ENCODE measurements around the gene STARD6.

The STARD6 gene

DNA sequence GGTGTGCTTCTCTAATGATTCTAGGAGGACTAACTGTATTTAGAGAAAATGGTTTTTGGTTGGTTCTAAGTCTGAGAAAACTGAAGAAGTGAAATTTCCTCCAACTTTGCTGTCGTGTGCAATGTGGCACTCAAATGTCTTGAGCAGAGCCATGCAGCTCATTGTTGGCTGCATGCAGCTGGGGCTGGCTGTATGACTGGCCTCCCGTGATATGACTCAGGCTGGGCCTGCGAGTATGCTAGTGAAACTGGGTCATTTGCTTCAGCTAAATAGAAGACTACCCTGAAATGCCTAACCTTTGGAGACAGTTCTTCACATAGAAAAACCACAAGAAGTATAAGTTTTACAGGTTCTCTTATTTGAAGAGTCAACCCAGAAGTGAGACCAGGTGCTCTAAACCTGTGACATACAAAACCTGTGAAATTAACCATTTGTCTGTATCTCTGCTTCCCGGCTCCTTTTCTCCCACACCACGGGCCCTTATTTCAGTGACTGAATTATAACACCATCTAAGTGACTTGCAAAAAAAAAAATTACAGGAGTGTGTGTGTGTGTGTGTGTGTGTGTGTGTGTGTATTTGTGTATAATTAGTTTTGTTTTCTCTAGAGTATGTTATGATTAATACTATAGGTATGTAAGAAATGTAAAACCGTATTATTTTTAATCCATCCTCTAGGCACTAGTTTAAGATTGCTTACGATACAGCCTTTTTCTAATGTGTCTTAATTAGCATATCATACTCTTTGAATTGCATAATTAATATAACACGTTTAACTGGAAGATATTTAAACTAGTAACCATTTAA lies 72.5 kb downstream of the STARD6 start:
- H3K4me1 Mint-ChIP-seq = peaks cover 6% of the 10 kb centered on the region
- DNase-seq = no peak
- H3K9me3 Mint-ChIP-seq = peaks cover 29% of the 10 kb centered on the region
- H3K4me3 Mint-ChIP-seq = no peak overlapping the region
- no peak overlapping the region for H3K27ac Mint-ChIP-seq
- H3K27me3 Mint-ChIP-seq (ENCODE audit: low read depth, poor library complexity) = no peaks in the 10 kb centered on the region
- peaks cover 81% of the 10 kb centered on the region for H3K36me3 Mint-ChIP-seq (ENCODE audit: low read depth)
- TF ChIP-seq, protein P1, sequence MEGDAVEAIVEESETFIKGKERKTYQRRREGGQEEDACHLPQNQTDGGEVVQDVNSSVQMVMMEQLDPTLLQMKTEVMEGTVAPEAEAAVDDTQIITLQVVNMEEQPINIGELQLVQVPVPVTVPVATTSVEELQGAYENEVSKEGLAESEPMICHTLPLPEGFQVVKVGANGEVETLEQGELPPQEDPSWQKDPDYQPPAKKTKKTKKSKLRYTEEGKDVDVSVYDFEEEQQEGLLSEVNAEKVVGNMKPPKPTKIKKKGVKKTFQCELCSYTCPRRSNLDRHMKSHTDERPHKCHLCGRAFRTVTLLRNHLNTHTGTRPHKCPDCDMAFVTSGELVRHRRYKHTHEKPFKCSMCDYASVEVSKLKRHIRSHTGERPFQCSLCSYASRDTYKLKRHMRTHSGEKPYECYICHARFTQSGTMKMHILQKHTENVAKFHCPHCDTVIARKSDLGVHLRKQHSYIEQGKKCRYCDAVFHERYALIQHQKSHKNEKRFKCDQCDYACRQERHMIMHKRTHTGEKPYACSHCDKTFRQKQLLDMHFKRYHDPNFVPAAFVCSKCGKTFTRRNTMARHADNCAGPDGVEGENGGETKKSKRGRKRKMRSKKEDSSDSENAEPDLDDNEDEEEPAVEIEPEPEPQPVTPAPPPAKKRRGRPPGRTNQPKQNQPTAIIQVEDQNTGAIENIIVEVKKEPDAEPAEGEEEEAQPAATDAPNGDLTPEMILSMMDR (IDR thresholded peaks at IDR 0.05) = no peak

DNA sequence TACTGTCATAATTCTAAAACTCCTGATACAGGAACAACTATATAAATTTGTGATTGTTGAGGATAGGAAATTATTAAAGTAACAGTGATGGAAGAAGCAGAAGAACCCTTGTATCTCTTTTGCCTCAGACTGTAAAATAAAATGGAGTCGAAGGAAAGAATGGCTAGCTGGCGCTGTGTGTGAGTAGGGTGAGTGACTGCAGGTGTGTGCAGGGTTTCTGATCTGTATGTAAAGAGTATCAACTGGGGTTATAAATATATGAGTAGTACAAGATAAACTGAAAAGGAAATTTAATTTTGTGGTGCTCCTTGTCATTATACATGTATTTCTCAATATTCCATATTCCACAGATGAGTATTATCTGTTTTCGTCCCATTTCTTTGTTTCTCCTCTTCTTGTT lies 73.1 kb downstream of the STARD6 start:
- no peak overlapping the region for H3K4me3 Mint-ChIP-seq
- H3K27ac Mint-ChIP-seq = peak overlapping the region; percentile 17
- peaks cover 23% of the 10 kb centered on the region for H3K9me3 Mint-ChIP-seq
- TF ChIP-seq, protein P1 (IDR thresholded peaks at IDR 0.05) = no peak
- H3K4me1 Mint-ChIP-seq = peaks cover 12% of the 10 kb centered on the region
- H3K27me3 Mint-ChIP-seq (ENCODE audit: low read depth, poor library complexity) = no peaks in the 10 kb centered on the region
- no peak for DNase-seq
- H3K36me3 Mint-ChIP-seq (ENCODE audit: low read depth) = peaks cover 81% of the 10 kb centered on the region

GRCh38 chr18:54280220-54280569 lies 77.5 kb downstream of the STARD6 start:
- no peak for DNase-seq
- H3K4me1 Mint-ChIP-seq = peaks cover 15% of the 10 kb centered on the region
- H3K27me3 Mint-ChIP-seq (ENCODE audit: low read depth, poor library complexity) = no peaks in the 10 kb centered on the region
- no peaks in the 10 kb centered on the region for H3K9me3 Mint-ChIP-seq
- TF ChIP-seq, protein P1 (IDR thresholded peaks at IDR 0.05) = no peak
- peaks cover 80% of the 10 kb centered on the region for H3K36me3 Mint-ChIP-seq (ENCODE audit: low read depth)
- H3K4me3 Mint-ChIP-seq = peak overlapping the region; percentile 66
- H3K27ac Mint-ChIP-seq = peak overlapping the region; percentile 90

DNA sequence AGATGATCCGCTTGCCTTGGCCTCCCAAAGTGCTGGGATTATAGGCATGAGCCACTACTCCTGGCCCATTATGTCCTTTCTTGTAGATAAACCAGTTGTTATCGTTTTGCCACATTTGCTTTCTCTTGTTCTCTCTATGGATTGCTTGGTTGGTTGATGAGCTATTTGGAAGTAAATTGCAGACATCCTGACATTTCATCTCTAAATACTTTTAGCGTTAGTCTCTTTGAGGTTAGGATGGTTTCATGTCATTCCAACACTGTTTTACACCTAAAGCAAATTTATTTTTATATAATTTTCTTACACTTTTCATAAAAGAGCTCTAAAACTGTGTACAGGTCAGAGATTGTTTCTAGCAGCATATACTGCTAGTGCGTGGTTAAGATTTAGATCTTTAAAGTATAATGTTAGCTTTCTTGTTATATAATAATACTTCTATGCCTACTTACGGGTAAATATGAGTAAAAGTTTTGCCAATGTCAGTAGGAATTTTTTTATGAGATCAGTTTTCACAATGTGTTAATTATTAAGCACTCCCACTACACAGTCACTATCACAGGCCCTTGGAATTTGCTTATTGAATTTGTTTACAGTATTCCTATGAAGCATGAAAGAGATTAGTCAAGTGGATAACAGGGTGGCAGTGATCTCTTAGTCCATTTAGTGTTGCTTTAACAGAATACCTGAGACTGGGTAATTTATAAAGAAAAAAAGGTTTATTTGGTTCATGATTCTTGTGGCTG lies 78.0 kb downstream of the STARD6 start:
- peak overlapping the region; percentile 66 for H3K4me3 Mint-ChIP-seq
- peaks cover 80% of the 10 kb centered on the region for H3K36me3 Mint-ChIP-seq (ENCODE audit: low read depth)
- DNase-seq = no peak
- H3K9me3 Mint-ChIP-seq = no peaks in the 10 kb centered on the region
- H3K27me3 Mint-ChIP-seq (ENCODE audit: low read depth, poor library complexity) = no peaks in the 10 kb centered on the region
- peaks cover 15% of the 10 kb centered on the region for H3K4me1 Mint-ChIP-seq
- TF ChIP-seq, protein P1 (IDR thresholded peaks at IDR 0.05) = no peak
- peak overlapping the region; percentile 90 for H3K27ac Mint-ChIP-seq

DNA sequence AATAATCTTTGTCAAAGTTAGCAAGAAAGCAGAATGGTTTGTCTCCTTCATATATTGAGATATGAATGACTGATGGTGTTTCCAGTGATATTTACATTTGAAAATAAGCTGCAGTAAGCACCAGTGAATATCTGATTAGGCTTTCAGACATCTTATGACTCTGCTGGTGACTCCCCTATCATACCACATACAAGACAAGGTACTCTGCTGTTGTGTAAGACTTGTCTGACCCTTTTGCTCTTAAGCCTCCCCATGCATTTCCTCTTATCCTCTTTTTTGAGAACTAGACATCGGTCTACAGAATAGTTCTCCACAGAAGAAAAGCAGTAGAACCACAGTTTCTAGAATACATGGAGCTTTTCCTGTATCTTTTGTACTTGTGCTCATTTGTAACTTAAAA lies 79.0 kb downstream of the STARD6 start:
- Mint-ChIP-seq H3K36me3 (ENCODE audit: low read depth) (peaks cover 76% of the 10 kb centered on the region), H3K27me3 (ENCODE audit: low read depth, poor library complexity) (no peaks in the 10 kb centered on the region), H3K4me1 (peaks cover 15% of the 10 kb centered on the region), H3K9me3 (no peaks in the 10 kb centered on the region), H3K4me3 (no peak overlapping the region), H3K27ac (no peak overlapping the region)
- DNase-seq = no peak
- TF ChIP-seq, protein P1 (IDR thresholded peaks at IDR 0.05) = no peak
